NCI-H1092 treated with DMSO at 0.1 percent for 48 hours (cell line): ENCODE results near the gene YTHDC1.

Experiments used
- DNase-seq: peaks from one replicate; lab custom pipeline; 2025; lab: John Stamatoyannopoulos, UW

YTHDC1 gene

DNA sequence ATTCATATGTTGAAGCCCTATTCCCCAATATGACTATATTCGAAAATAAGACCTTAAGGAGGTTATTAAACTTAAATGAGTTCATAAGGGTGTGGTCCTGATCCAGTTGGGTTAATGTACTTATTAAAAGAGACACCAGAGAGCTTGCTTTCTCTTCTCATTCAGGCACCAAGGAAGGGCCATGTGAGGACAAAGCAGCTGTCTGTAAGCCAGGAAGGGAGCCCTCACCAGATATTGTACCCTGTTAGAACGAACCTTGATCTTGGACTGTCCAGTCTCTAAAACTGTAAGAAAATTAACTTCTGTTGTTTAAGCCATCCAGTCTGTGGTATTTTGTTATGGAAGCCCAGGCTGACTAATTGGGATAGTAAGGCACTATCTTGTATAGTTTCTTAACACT lies 9.1 kb upstream of the YTHDC1 start:
- no peak for DNase-seq

DNA sequence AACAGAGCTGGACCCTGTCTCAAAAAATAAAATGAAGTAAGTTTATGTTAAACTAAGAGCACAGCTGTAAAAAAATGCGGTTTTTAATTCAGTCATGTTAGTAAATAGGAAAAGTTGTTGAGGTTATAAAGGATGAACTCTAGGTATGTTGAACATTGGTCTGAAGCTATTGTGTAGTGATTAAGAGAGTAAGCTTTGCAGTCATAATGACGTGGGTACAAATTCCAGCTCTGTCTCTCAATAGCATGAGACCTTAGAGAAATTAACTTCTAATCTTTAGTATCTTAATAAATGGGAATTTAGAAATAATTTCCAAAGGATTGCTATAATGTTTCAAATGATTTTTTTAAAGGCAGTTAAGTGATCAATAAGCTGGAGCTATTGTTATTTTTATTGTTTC lies 2.9 kb upstream of the YTHDC1 start:
- no peak for DNase-seq

GRCh38 chr4:68349279-68349648 lies 626 bp downstream of the YTHDC1 start:
- peak; percentile 35 for DNase-seq

GRCh38 chr4:68348577-68348976 lies 1.3 kb downstream of the YTHDC1 start:
- DNase-seq = no peak

- no peak for DNase-seq
Measured at GRCh38 chr4:68347845-68348244, 2.0 kb downstream of the YTHDC1 start.

GRCh38 chr4:68346461-68346860 lies 3.4 kb downstream of the YTHDC1 start:
- no peak for DNase-seq

DNA sequence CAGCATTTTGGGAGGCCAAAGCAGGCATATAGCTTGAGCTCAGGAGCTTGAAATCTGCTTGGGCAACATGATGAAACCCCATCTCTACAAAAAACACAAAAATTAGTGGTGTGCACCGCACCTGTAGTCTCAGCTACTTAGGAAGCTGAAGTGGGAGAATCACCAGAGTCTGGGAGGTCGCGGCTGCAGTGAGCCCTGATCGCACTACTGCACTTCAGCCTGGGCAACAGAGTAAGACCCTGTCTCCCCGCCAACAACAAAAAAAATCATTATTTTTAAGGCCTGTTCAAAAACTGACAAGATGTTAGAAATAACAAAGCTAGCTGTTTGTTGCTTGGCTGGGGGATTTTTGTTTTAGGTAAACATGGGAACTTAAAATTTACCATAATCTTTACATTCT lies 5.1 kb downstream of the YTHDC1 start:
- DNase-seq = no peak

DNA sequence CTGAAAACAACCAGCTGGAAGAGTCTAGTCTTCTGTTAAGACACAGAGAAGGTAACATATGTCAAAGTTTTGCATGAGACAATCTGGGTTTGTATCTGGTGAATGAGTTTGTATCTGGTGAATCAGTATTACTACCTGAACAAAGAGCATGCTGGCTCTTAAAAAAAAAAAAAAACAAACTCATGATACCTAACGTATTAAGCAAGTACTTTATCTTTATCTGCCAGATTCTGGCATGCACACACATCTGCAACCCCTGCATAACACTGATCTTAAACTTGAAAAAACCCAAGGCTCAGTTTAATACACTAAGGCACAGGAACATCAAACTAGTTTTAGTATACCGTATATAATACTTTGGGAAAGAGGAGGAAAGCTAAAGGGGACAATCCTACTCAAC lies 5.8 kb downstream of the YTHDC1 start:
- DNase-seq = no peak

DNA sequence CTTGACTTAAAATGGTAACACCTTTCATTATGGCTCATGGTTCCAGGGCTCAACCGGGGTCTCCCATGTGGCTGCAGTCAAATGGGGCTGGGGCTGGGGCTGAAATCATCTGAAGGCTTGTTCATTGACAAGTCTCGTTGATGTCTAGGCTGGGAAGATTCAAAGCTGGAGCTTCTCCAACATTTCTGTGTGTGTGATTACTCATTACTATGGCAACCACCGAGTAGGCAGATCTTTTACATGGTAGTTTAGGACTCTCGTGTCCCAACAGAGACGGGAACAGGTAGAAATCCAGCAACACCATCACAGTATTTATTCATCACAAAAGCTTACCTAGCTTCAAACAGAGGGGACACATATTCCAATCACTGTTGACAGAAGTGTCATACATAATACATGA lies 7.8 kb downstream of the YTHDC1 start:
- no peak for DNase-seq

- no peak for DNase-seq
Measured at GRCh38 chr4:68338625-68339024, 11.3 kb downstream of the YTHDC1 start.

GRCh38 chr4:68337522-68337921 lies 12.4 kb downstream of the YTHDC1 start:
- no peak for DNase-seq

- DNase-seq = no peak
Measured at GRCh38 chr4:68337004-68337403, 12.9 kb downstream of the YTHDC1 start.

DNA sequence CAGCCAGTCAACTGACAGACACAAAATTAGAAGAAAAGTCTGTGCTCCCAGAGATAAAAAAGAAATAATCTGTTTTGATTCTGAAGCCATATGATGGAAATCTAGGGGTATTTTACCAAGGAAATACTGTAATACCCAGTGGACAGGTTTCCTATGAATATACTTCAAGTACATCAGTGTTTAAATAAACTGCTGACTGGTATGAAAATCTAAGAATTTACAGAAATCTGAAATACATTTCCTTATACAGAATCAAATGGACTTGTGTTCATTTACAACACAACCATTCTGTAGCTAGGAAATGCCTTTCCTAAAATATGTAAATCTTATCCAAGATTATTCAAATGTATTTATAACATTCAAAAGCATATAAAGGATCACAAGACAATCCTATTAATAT lies 13.4 kb downstream of the YTHDC1 start:
- DNase-seq = no peak

GRCh38 chr4:68326141-68326540 lies 23.7 kb downstream of the YTHDC1 start:
- DNase-seq = no peak

DNA sequence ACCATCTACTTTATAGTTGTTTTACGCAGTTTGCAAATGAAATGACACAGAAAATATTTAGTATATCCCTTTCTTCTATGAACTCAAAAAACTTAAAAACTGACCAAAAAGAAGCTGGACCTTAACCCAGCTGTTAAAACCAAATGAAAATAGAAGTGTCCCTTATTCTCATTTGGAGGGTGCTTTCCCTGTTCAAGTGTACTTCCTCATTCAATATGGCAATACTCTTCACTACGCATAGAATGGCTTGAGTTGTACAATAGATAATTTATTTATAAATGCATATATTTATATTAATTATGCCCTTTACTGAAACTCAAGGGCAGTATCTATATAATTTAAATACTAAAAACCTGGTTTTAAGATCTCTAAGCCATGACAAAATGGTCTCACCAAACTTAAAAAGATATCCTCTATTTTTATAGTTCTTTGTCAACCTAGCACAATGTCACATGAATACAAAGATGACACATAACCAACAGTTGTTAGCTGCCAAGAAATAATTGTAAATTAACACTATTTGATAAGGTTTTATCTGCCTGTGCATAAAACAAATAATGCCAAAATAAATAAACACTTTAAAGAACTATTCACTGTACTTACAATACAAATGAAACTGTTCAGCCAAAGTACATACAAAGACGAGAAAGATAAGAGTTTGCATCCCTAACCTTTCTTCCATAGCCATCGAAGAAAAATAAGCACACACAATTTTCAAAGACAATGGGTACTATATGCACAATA lies 25.2 kb downstream of the YTHDC1 start:
- DNase-seq = no peak

- DNase-seq = no peak
Measured at GRCh38 chr4:68319040-68319439, 30.9 kb downstream of the YTHDC1 start.

DNA sequence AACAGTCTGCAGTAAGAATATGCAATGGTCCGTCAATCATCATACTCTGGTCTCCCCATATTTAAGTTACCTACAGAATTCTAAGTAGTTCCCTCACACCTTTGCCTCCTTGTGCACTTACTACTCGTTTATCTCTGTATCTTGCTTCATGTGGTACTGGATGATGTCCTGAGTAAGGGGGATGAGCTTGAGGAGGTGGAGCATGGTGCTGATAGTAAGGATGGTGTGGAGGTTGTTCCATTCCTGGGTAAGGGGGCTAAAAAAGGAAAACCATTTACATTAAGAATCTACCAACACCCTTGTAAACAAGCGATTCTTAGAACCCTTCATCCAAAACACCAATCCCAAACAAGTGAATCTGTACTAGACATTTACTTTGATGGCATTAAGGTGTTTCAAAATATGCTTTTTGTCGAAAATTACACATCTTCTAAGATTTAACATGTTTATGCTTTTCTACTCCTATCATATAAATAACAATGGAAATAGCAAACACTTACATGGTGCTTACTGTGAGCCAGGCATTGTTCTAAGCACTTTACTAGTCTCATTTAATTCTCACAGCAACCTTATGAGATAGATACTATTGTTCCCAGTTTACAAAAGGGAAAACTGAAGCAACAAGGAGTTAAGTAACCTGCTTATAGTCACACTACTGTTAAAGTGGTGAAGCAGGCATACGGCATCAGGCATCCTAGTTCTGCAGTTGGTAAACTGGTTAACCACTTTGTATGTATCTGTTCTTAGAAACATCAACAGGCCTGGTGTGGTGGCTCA lies 33.5 kb downstream of the YTHDC1 start:
- no peak for DNase-seq

DNA sequence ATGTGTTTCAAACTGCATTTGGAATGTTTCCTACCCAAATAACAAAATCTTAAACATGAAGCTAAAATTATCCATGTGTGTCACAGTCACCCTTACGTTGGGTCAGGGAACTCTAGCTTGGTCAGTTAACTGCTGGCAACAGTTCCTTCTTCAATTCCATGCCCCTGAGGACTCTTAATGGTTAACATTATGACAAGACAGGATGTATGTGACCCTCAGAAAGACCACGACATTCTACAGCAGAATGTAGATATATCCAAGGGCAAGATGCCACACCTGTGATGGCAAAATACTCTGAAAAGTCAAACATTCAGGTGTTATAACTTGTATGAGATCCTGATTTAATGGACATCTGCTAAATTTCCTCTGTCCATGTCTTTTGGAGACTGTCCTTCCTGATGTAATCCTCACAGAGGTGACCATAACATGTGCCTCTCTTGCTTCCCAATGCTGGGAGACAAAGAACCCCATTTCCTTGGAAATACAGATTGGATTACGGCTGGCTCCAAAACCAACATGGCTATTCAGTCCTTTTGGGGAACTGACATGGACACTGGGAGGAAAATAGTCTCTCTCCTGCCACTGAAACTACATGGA lies 39.1 kb downstream of the YTHDC1 start:
- no peak for DNase-seq

GRCh38 chr4:68304731-68305130 lies 45.2 kb downstream of the YTHDC1 start:
- no peak for DNase-seq

- no peak for DNase-seq
Measured at GRCh38 chr4:68299492-68300457, 50.1 kb downstream of the YTHDC1 start.

DNA sequence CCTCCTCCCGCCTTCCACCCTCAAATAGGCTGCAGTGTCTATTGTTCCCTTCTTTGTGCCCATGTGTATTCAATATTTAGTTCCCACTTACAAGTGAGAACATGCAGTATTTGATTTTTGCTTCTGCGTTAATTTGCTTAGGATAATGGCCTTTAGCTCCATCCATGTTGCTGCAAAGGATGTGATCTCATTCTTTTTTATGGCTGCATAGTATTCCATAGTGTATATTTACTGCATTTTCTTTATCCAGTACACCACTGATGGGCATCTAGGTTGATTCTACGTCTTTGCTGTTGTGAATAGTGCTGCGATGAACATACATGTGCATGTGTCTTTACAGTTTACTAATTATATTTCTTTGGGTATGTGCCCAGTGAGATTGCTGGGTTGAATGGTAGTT lies 52.8 kb downstream of the YTHDC1 start:
- DNase-seq = no peak

DNA sequence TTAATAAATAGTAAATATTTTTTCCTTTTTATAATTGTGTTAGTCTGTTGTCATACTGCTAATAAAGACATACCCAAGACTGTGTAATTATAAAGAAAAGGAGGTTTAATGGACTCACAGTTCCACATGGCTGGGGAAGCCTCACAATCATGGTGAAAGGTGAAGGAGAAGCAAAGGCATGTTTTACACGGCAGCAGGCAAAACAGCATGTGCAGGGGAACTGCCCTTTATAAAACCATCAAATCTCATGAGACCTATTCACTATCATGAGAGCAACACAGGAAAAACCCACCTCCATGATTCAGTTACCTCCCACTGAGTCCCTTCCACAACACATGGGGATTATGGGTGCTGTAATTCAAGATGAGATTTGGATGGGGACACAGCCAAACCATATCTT lies 58.6 kb downstream of the YTHDC1 start:
- DNase-seq = no peak
